Activated CD8-positive, alpha-beta memory T cell treated with anti-CD3 and anti-CD28 coated beads for 36 hours (primary cell): ENCODE measurements around the gene CCDC172. TPM values are rescaled to one million over a fixed set of nuclear protein-coding genes. Genes with fewer than 3 reads are reported as not detected.

Experiments used
- CTCF ChIA-PET: fragments of 350-600 bp; sonication (Branson Sonifier 250); formaldehyde crosslinking; loops from one replicate; lab custom pipeline; 2021; ENCODE audit warnings: antibody characterized with exemption; lab: Charles Lee
- POLR2A ChIA-PET: fragments of 350-600 bp; sonication (Branson Sonifier 250); formaldehyde crosslinking; loops from one replicate; lab custom pipeline; 2021; ENCODE audit warnings: antibody characterized with exemption; lab: Charles Lee
- total RNA-seq, 2 experiments: library from RNA; stranded (reverse); gene quantifications; one replicate each; pipeline ENCODE4 v1.2.3, GENCODE V29; 2021

The CCDC172 gene, protein sequence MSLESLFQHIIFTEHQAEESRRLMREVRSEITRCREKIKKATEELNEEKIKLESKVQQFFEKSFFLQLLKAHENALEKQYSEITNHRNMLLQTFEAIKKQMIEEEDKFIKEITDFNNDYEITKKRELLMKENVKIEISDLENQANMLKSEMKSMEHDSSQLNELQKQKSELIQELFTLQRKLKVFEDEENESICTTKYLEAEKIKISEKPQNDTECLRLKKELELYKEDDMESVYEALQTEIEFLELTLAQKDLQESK
- not detected for total RNA-seq

DNA sequence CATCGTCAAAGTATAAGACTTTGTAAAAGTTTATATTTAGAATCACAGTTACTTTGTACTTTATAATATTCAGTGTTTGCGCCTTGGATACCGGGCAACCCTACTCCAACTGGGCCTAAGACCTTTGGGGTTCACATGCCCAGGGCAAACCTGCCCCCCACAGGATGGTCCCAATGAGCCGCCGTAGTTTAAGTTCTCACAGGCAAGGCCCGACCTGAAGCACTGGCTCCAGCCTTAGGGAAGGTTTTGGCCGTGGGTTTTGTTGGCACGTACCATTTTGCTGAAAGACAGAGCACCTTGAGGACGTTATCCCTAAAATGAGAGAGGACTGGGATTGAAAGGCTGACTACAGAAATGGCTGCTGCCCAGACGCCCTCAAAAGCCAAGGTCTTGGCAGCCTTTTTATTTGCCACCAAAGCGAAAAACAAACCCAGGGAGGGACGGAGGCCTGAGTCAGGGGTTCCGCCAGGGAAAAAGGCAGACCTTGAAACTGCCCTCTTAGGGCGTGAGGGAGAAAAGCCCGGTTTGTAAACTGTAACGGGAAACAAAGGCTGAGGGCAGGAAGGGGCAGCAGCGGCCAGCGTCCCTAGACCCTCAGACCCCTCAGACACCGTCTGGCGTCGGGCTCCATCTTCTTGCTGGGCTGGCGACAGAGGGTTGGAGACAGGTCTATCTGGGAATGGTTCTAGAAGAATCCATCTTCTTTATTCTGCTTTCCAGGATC is at the start of gene CCDC172:
CCDC172 (plus strand) TSS at position 222 of the 724 bp plus-strand sequence. CDS start 564 bp downstream, outside the sequence.
- CTCF ChIA-PET = no interaction called here
- POLR2A ChIA-PET = no interaction called here

DNA sequence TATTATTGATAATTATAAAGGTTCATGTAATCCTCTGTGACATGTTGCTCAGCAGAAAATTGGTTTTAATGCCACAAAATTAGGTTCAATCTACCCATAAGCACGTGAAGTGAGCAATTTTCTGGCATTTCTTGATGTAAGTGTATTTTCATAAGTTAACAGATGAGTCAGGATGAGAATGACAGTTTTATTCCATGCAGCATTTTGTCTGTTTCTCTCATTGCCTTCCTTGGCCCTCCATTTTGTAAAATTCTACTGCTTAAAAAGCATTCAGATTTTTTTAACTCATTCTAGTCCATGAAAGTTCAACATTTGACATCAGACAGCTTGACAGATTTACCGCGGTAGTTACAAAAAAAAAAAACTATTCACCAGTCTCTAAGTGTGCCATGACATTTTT is 47.3 kb upstream of the CCDC172 start:
- ChIA-PET POLR2A (no interaction called here), CTCF (interaction anchor here (1.1 kb wide), 1 partner anchor 11 kb away, joined by 3 read pairs; no protein-coding TSS in a partner anchor)

DNA sequence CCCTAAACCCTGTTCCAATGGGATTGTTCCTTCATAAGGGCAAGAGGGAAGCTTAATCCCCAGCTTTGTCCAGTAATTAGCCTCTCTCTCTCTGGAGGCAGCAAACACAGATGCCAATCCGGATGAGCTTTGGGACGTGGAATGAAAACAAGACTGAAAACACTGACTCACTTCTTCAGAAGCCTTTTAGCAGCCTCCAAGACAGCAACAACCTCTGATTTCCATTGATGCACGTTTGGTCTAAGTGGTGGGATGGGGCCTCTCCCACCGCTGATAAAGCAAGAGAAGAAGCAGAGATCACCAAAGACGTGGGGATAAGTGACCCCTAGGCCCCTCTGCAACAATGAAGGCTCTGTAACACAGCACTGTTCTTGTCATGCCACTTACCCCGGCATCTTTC is 45.4 kb upstream of the CCDC172 start:
- ChIA-PET CTCF (no interaction called here), POLR2A (no interaction called here)

DNA sequence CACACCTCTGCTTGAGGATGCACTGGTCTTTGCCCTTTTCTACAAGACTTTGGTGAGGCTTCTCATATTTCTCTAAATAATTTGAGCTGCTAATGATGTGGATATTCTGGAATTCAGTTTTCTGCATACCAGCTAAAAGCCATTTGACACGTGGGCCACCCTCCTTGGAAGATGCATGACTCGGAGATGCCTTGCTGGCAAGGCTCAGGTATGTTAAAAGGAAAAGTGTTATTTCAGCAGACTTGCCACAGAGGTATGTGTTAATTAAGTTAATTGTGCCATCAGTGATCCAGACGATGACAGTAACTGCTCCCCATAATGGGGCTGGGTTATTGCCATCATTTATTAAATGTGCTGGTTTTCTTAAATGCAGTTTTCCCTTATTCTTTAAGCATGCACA is 42.5 kb upstream of the CCDC172 start:
- POLR2A ChIA-PET = no interaction called here
- CTCF ChIA-PET = no interaction called here

DNA sequence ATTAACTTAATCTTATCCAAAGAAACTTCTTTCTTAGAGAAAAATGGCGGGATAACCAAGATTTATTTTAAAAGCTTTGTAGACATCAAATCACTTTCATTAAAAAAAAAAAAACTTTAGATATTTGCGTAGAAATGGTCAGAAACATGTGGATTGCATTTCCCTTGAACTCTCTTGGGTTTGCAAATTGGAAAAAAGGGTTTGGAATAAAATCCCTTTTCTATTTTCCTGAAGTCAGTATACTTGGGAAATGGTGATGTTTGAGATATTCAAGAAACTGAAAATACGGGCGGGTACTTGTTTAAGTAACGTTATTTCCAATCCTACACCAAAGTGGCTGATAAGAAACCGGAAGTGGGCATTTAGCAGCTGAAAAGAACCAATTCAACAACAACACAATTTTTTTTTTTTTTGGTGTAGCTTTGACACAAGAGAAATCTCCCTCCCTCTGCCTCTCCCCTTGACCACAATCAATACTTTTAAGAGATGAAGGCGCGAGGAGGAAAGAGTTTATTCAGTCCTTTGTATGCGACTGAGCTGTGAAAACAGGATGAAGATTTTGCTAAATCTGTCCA is 37.5 kb upstream of the CCDC172 start:
- ChIA-PET CTCF (no interaction called here), POLR2A (no interaction called here)

DNA sequence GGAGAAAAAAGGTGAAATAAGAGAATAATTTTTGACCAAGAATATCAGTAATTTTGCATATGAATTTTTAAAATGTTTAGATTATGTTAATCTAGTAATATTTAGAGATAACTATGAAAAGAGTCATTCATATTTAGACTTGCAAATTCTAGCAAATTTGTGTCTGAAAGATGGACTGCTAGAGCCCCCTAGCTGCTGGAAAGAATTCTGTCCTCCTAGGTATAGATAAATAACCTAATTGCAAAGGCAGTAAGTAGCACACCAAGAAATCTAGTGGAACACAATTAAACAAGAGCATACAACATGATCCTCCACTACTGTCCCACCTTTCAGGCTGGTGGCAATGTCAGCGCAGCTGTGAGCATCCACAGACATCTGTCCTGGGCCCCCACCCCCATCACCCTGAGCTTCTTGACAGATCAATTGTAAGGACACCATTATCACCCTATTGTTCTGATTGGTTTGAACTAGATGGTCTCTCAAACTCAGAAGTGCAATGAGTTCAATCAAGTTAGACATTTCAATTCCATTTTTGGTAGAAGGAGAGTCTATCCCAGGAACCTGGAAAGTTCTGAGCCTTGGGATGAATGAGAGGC is 36.2 kb upstream of the CCDC172 start:
- CTCF ChIA-PET = interaction anchor here (1.1 kb wide), 1 partner anchor 11 kb away, joined by 3 read pairs; no protein-coding TSS in a partner anchor
- POLR2A ChIA-PET = no interaction called here

DNA sequence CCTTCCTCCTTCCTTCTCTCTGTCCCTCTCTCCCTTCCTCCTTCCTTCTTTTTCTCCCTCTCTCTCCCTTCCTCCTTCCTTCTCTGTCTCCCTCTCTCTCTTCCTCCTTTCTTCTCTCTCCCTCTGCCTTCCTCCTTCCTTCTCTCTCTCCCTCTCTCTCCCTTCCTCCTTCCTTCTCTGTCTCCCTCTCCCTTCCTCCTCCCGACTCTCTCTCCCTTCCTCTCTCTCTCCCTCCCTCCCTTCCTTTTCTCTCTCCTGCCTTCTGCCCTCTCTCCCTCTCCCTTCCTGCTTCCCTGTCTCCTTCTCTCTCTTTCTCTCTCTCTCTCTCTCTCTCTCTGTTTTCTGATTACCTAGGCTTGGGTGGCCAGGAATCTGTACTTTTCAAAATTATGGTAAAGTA is 34.6 kb upstream of the CCDC172 start:
- ChIA-PET CTCF (interaction anchor here (0.5 kb wide), 1 partner anchor 36 kb away, joined by 3 read pairs; no protein-coding TSS in a partner anchor), POLR2A (no interaction called here)

DNA sequence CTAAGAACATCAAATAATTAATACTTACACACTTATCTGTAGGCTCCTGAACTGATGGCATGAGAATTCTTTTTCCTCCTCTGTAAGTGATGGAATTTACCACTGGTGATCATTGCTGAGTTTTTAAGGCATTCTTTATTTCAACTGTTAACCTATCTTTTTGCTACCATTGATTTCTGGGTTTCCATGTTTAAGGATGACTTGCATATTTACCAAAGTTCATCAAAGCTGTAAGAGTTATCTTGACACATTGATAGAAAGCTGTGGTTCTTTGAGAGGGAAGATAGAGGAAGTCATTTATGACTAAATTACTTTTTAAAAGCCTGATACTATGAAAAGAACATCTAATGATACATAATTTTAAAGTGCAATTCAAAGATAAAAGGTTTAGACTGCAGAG is 31.8 kb upstream of the CCDC172 start:
- CTCF ChIA-PET = no interaction called here
- POLR2A ChIA-PET = no interaction called here

DNA sequence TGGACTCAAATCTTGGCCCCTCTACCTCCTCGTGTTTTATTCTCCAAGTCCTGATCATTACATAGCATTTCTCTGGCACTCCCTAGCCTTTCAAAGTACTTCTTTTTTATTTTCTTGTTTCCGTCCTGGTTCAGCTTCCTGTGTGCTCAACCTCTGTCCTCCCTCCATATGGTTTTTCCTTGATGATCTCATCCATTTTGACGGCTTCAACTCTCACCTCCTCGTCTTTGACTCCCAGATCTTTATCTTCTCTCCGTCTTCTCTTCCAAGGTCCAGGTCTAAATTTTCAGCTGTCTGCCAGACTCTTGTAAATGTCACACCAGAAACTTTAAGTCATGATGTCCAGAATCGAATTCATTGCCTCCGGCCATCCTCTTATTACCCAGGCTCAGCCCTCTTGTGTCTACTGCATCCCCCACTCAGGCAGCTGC is 27.9 kb upstream of the CCDC172 start:
- ChIA-PET CTCF (no interaction called here), POLR2A (no interaction called here)

DNA sequence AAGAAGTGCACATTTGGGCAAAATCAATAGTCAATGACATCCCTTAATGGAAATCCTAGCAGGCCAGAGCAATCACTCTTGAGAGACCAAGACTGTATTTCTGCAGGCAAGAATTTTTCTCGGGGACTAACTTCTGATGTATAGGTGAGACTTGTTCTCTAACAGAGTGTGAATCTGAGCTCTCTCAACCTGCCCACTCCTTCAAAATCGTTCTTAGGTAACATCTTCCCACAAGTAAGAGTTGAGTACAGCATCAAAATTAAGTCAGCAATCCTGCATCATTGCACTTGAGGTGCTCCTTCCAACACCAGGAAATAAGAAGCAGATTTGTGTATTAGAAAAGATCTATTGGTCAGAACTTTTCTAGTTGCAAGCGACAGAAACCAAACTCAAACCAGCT is 25.7 kb upstream of the CCDC172 start:
- POLR2A ChIA-PET = no interaction called here

DNA sequence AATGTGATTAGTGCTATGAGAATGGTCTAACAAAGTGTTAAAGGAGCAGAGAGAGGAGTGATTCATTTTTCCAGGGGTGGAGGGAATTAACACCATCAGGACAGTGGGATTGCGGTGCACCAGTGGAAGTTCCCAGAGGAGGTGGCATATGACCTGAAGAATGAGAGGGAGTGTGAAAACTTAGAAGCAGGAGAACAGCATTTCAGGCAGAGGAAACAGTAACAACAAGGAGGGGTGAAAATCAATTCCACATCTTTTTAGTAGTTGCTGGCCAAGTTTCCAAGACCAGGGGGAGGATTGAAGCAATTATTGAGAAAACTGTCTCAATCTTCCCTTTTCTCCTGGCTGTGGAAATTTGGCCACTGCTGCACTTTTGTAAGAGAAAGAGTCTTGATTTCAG is 23.7 kb upstream of the CCDC172 start:
- ChIA-PET POLR2A (no interaction called here), CTCF (no interaction called here)

More for the DNA sequence above, 25.7 kb upstream of the CCDC172 start:
- CTCF ChIA-PET = no interaction called here

DNA sequence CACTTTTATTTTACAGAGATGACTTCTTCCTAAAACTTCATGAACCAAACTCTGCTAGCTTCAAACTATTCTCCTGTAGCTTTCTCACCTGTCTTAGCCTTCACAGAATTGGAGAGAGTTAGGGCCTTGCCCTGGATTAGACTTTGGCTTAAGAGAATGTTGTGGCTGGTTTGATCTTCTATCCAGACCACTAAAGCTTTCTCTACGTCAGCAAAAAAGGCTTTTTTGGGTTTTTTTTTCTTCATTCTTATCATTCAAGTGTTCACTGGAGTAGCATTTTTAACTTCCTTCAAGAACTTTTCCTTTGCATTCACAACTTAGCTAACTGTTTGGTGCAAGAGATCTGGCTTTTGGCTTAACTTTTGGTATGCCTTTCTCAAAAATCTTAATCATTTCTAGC is 19.3 kb upstream of the CCDC172 start:
- POLR2A ChIA-PET = no interaction called here
- CTCF ChIA-PET = no interaction called here

DNA sequence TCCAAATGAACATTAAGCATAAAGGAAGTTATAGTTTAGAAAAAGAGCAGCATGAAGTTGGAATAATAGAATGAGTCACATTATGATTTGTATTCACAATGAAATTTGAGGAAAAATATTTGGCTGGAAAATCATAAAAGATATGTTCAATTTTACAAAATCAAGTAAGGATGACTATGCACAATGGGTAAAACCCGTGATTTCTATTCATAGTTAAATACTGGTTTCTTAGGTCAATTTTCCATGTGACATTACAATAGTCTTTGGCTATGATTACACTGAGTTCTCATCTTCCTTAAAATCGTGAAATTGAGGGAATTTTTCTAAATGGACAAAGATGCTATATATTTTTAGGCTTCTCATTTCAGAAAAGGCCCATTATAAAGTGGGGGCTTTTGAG is 17.4 kb upstream of the CCDC172 start:
- ChIA-PET CTCF (no interaction called here), POLR2A (no interaction called here)

DNA sequence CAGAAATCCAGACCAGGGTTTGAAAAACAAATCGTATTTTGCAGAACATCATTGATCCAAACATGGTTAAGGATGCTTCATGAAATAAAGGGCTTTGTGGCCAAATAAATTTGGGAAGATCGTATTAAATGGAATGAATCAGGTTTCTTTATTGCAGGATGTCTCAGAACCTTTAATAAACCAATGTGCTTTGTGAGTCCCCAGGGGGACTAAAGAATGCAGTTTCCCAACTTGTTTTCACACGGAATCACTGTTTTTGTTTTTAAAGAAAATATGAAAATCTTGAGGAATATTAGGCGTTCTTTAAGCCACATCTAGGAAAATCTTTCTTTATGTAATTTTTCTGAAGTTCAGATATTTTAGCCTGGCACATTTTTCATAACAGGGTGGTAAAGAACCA is 16.8 kb upstream of the CCDC172 start:
- ChIA-PET CTCF (no interaction called here), POLR2A (no interaction called here)

DNA sequence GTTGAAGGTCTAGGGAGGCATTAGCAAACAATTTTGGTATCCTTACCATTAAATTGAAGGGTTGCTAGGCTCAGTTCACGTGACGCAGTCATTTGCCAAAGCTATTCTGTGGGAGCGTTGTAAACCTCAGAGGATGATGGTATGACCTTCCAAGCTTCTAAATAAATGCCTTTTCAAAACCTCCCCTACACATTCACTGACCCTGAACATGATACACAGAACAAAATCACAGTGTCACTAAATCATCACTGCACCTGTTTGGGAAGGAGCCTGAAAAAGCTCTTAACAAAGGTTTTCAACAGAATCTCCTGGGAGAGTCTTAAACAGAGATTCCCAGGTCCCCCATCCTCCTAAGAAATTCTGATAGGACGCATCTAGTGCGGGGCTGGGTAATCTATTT is 13.2 kb upstream of the CCDC172 start:
- CTCF ChIA-PET = interaction anchor here (0.6 kb wide), 1 partner anchor 73 kb away, joined by 4 read pairs; no protein-coding TSS in a partner anchor
- POLR2A ChIA-PET = no interaction called here

DNA sequence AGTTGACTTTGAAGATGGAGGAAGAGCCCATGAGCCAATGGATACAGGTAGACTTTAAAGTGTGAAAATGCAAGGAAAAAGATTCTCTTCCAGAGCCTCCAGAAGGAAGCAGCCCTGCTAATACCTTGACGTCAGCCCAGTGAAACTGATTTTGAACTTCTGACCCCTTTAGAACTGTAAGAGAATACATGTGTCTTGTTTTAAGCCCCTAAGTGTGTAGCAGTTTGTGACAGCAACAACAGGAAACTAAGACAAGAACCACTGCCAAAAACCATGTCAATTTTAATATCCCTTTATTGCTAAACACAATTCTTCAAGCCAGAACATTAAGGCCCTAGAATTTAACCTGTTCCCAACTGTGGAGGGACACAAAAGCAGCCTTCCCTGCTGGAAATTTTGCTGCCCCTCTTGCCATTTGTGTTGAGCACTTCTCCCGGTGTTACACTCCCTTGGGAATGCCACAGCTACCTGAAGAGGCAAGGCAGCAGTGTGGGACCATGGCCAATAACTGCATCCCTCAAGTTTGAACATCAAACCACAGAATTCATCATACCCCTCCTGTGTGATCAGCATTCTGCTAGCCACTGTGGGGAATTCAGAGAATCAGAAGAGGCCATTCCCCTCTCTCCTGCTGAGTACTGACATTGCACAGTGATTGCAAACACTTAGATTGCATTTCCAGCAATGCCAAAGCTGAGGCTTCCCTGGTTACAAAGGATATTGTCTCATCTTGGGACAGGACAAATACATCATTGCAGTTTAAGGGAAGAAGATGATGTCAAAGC is 12.3 kb upstream of the CCDC172 start:
- CTCF ChIA-PET = interaction anchor here (0.6 kb wide), 1 partner anchor 74 kb away, joined by 4 read pairs; no protein-coding TSS in a partner anchor
- POLR2A ChIA-PET = no interaction called here

DNA sequence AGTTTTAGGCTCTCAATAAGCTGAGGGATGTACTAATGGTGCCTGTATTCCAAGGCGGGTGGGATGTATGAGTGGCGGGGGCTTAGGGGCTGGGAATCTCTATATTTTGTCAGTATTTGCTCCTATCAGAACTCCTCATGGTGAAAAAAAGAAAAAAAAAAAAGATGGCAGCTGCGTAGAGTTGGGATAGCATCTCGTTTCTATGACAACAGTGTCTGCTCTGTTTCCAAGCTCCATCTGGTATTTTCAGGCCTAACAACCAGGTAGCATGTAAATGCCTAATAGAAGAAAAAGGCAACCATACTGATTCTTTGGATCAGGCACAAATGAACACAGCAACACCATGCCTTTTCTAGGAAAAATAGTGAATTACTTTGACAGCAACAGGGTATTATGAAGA is 11.7 kb upstream of the CCDC172 start:
- ChIA-PET CTCF (no interaction called here), POLR2A (no interaction called here)

DNA sequence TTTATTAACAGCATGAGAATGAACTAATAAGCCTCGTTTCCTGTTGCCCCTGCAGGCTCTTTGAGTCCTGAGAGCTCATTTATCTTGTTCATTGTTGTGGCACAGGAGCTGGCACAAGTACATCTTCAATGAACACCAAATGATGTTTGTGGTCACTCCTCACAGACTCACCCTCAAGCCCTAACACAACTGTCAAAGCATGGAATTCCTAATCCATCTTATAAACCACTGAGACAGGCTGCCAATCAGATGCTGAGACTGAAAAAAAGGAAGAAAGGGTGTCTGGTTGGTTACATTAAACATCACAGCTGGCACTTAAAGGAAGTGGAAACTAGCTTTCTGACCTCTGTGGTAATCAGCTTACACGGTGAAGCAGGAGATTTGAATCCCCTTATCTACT is 7.7 kb upstream of the CCDC172 start:
- ChIA-PET POLR2A (no interaction called here), CTCF (no interaction called here)

DNA sequence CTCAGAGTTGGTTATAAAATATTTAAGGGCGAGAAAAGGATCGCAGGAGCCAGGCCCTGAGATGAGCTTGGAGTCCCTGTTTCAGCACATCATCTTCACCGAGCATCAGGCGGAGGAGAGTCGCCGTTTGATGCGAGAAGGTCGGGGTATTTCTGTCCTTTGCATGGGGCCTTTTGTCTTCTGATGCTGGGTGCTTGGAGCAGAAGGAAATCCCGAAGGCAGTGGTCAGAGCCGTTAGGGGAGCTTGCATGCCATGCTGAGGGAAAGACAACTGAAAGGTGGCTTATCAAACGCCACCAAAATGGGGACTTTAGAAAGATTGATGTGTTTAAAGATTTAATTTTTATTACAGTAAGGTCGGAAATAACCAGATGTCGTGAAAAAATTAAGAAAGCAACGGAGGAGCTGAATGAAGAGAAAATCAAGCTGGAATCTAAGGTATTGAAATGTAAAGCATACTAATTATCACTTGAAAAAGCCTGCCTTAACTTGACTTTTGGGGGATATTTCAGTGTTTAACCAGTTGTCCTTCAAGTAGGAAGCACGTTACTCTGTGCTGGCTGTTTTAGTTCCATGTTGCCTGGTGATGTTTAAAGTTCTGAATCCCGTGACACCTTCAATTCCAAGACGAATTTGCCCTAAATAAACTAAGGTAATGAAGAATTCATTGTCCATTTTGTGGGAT is 845 bp downstream of the CCDC172 start:
- CTCF ChIA-PET = no interaction called here

More for the DNA sequence above, 845 bp downstream of the CCDC172 start:
- POLR2A ChIA-PET = no interaction called here
